ENCODE results near the gene PFKL. TPM values are rescaled to one million over a fixed set of nuclear protein-coding genes. Genes with fewer than 3 reads are reported as not detected.

Gene PFKL
- total RNA-seq, 1 experiment from 2014 or later, result 140 TPM

GRCh38 chr21:44314561-44314960, 14.7 kb downstream of the PFKL start:
- Mint-ChIP-seq H3K9me3 (ENCODE audit: unreplicated experiment) (no peaks in the 10 kb centered on the region), H3K4me3 (ENCODE audit: unreplicated experiment) (no peak overlapping the region), H3K27ac (ENCODE audit: unreplicated experiment) (no peak overlapping the region), H3K4me1 (ENCODE audit: low read depth, unreplicated experiment) (no peaks in the 10 kb centered on the region), H3K36me3 (ENCODE audit: insufficient read depth, unreplicated experiment) (peaks cover 36% of the 10 kb centered on the region), H3K27me3 (ENCODE audit: insufficient read depth, unreplicated experiment) (no peaks in the 10 kb centered on the region)
- DNase-seq, result no peak
- no peak overlapping the region for H3K4me3 ChIP-seq (ENCODE audit: low read depth, low read length)
- intact Hi-C loops (cut with micrococcal nuclease; ENCODE audit: unreplicated experiment), result no loop called here
- POLR2A ChIA-PET, result interaction anchor here (0.5 kb wide), 1 partner anchor 25 kb away, joined by 9 read pairs; the partner anchor contains the start of gene CFAP410
- H3K27me3 ChIP-seq (replicated peaks; ENCODE audit: control insufficient read depth, insufficient read depth, low read length), result no peaks in the 10 kb centered on the region
- no peaks in the 10 kb centered on the region for H3K4me1 ChIP-seq
- H3K36me3 ChIP-seq (ENCODE audit: control insufficient read depth, insufficient read depth, low read length), result no peaks in the 10 kb centered on the region
- TF ChIP-seq CTCF (IDR thresholded peaks at IDR 0.05; ENCODE audit: insufficient read depth in 1 of 2, low read depth in 1 of 2, low read length in 1 of 2, severe bottlenecking in 1 of 2, unreplicated experiment in 1 of 2), result no peak
- BruUV-seq (replicated peaks), result no TSS peak
- H3K9me3 ChIP-seq, result no peaks in the 10 kb centered on the region
- CTCF ChIA-PET, result interaction anchor here (1.3 kb wide), 1 partner anchor 11 kb away, joined by 3 read pairs; no protein-coding TSS in a partner anchor

- ChIA-PET POLR2A (no interaction called here), CTCF (interaction anchor here (1.3 kb wide), 1 partner anchor 12 kb away, joined by 3 read pairs; no protein-coding TSS in a partner anchor)
- peaks cover 42% of the 10 kb centered on the region for H3K36me3 Mint-ChIP-seq (ENCODE audit: insufficient read depth, unreplicated experiment)
- no peak for TF ChIP-seq CTCF (IDR thresholded peaks at IDR 0.05; ENCODE audit: insufficient read depth in 1 of 2, low read depth in 1 of 2, low read length in 1 of 2, severe bottlenecking in 1 of 2, unreplicated experiment in 1 of 2)
- H3K4me1 ChIP-seq, result no peaks in the 10 kb centered on the region
- intact Hi-C loops (cut with micrococcal nuclease; ENCODE audit: unreplicated experiment), result no loop called here
- no peaks in the 10 kb centered on the region for H3K27me3 ChIP-seq (replicated peaks; ENCODE audit: control insufficient read depth, insufficient read depth, low read length)
- no peaks in the 10 kb centered on the region for H3K4me1 Mint-ChIP-seq (ENCODE audit: low read depth, unreplicated experiment)
- H3K36me3 ChIP-seq (ENCODE audit: control insufficient read depth, insufficient read depth, low read length), result no peaks in the 10 kb centered on the region
- no peaks in the 10 kb centered on the region for H3K27me3 Mint-ChIP-seq (ENCODE audit: insufficient read depth, unreplicated experiment)
- BruUV-seq (replicated peaks), result no TSS peak
- no peak overlapping the region for H3K4me3 Mint-ChIP-seq (ENCODE audit: unreplicated experiment)
- H3K27ac Mint-ChIP-seq (ENCODE audit: unreplicated experiment), result no peak overlapping the region
- no peak for DNase-seq
- H3K4me3 ChIP-seq (ENCODE audit: low read depth, low read length), result no peak overlapping the region
- H3K9me3 ChIP-seq, result no peaks in the 10 kb centered on the region
- no peaks in the 10 kb centered on the region for H3K9me3 Mint-ChIP-seq (ENCODE audit: unreplicated experiment)
Observed at GRCh38 chr21:44315691-44316203, 15.9 kb downstream of the PFKL start.

- ChIA-PET CTCF (no interaction called here), POLR2A (no interaction called here)
- Histone ChIP-seq H3K4me1 (no peaks in the 10 kb centered on the region), H3K36me3 (ENCODE audit: control insufficient read depth, insufficient read depth, low read length) (no peaks in the 10 kb centered on the region), H3K4me3 (ENCODE audit: low read depth, low read length) (no peak overlapping the region), H3K27me3 (replicated peaks; ENCODE audit: control insufficient read depth, insufficient read depth, low read length) (no peaks in the 10 kb centered on the region), H3K9me3 (no peaks in the 10 kb centered on the region)
- H3K9me3 Mint-ChIP-seq (ENCODE audit: unreplicated experiment), result no peaks in the 10 kb centered on the region
- DNase-seq, result no peak
- intact Hi-C loops (cut with micrococcal nuclease; ENCODE audit: unreplicated experiment), result no loop called here
- H3K27me3 Mint-ChIP-seq (ENCODE audit: insufficient read depth, unreplicated experiment), result no peaks in the 10 kb centered on the region
- H3K4me3 Mint-ChIP-seq (ENCODE audit: unreplicated experiment), result no peak overlapping the region
- BruUV-seq (replicated peaks), result no TSS peak
- TF ChIP-seq CTCF (IDR thresholded peaks at IDR 0.05; ENCODE audit: insufficient read depth in 1 of 2, low read depth in 1 of 2, low read length in 1 of 2, severe bottlenecking in 1 of 2, unreplicated experiment in 1 of 2), result no peak
- no peak overlapping the region for H3K27ac Mint-ChIP-seq (ENCODE audit: unreplicated experiment)
- H3K4me1 Mint-ChIP-seq (ENCODE audit: low read depth, unreplicated experiment), result no peaks in the 10 kb centered on the region
- peaks cover 36% of the 10 kb centered on the region for H3K36me3 Mint-ChIP-seq (ENCODE audit: insufficient read depth, unreplicated experiment)
Observed at GRCh38 chr21:44316277-44316900, 16.5 kb downstream of the PFKL start.

All from Caco-2 (cell line).